HepG2 (cell line): ENCODE data around the gene LYSMD3. TPM values are rescaled to one million over a fixed set of nuclear protein-coding genes. Genes with fewer than 3 reads are reported as not detected.

Source experiments
- CC2D1A ChIP-seq: sonication (generic); formaldehyde crosslinking; IDR thresholded peaks from 2 replicates; pipeline ENCODE4 v1.8.1; 2023; ENCODE audit warnings: mild to moderate bottlenecking, missing genetic modification reagents
- CCAR2 ChIP-seq: fragments of 200-400 bp; formaldehyde crosslinking; optimal IDR thresholded peaks from 2 replicates; pipeline ENCODE3; 2018; ENCODE audit warnings: low read depth, mild to moderate bottlenecking, low read length, moderate library complexity
- DR1 ChIP-seq: sonication (generic); formaldehyde crosslinking; IDR thresholded peaks from 2 replicates; pipeline ENCODE4 v1.8.0; 2021; ENCODE audit warnings: mild to moderate bottlenecking, missing genetic modification reagents, inconsistent platforms
- ESRRA ChIP-seq: sonication (generic); formaldehyde crosslinking; IDR thresholded peaks from 2 replicates; pipeline ENCODE4 v1.5.1; 2020; ENCODE audit warnings: mild to moderate bottlenecking, low read depth, missing genetic modification reagents
- GZF1 ChIP-seq: sonication (generic); formaldehyde crosslinking; IDR thresholded peaks from 2 replicates; pipeline ENCODE4 v1.5.1; 2020; ENCODE audit warnings: mild to moderate bottlenecking, missing genetic modification reagents
- MATR3 ChIP-seq: sonication (generic); formaldehyde crosslinking; IDR thresholded peaks from 2 replicates; pipeline ENCODE4 v1.4.0; 2020; ENCODE audit warnings: missing genetic modification reagents
- MIXL1 ChIP-seq: IDR thresholded peaks from 2 replicates; pipeline ENCODE4 v1.6.1; 2016
- NCOA1 ChIP-seq: sonication (generic); formaldehyde crosslinking; IDR thresholded peaks from 2 replicates; pipeline ENCODE4 v1.9.0; 2021; ENCODE audit warnings: missing genetic modification reagents
- NFE2 ChIP-seq: sonication (generic); formaldehyde crosslinking; IDR thresholded peaks from 2 replicates; pipeline ENCODE4 v1.4.0; 2020; ENCODE audit warnings: missing genetic modification reagents
- RFX5 ChIP-seq: IDR thresholded peaks from 2 replicates; pipeline ENCODE4 v1.6.1; 2011; ENCODE audit warnings: low read depth, low read length, improper control_type of control experiment
- SMYD3 ChIP-seq: sonication (generic); formaldehyde crosslinking; IDR thresholded peaks from 2 replicates; pipeline ENCODE4 v1.8.1; 2023; ENCODE audit warnings: mild to moderate bottlenecking, missing genetic modification reagents
- TBX2 ChIP-seq: sonication (generic); formaldehyde crosslinking; IDR thresholded peaks from 2 replicates; pipeline ENCODE4 v1.5.0; 2020; ENCODE audit warnings: missing genetic modification reagents, mild to moderate bottlenecking, borderline replicate concordance
- TOPORS ChIP-seq: sonication (generic); formaldehyde crosslinking; IDR thresholded peaks from 2 replicates; pipeline ENCODE4 v1.8.0; 2023; ENCODE audit warnings: mild to moderate bottlenecking, missing genetic modification reagents
- YEATS4 ChIP-seq: sonication (generic); formaldehyde crosslinking; IDR thresholded peaks from 2 replicates; pipeline ENCODE4 v1.4.0; 2020; ENCODE audit warnings: missing genetic modification reagents, borderline replicate concordance
- ZBTB20 ChIP-seq: sonication (generic); formaldehyde crosslinking; IDR thresholded peaks from 2 replicates; pipeline ENCODE4 v1.8.1; 2023; ENCODE audit warnings: missing genetic modification reagents, low read depth, mild to moderate bottlenecking, borderline replicate concordance
- ZFP1 ChIP-seq: IDR thresholded peaks from 2 replicates; pipeline ENCODE4 v1.6.1; 2016
- polyA plus RNA-seq, 8 experiments: library from polyadenylated mRNA; depleted of rRNA in 3 of 8; stranded (reverse) in 7 of 8; unstranded in 1 of 8; fragments of >200 nt; fragmentation: Illumina TruSeq in 4 of 8; extraction: Trizol in 4 of 8; gene quantifications; 2 replicates each; pipeline versions ENCODE4 v1.2.1 to v1.2.3, GENCODE V29; 2011 to 2016; ENCODE audit warnings: low read depth in 4 of 8, missing spikeins in 1 of 8, mixed read lengths in 1 of 8; ENCODE audit not compliant: insufficient read depth in 1 of 8
- total RNA-seq, 5 experiments: library from RNA; depleted of rRNA; stranded (reverse); fragments of >200 nt; fragmentation: Illumina TruSeq; extraction: Trizol; gene quantifications; 2 replicates each; pipeline ENCODE4 v1.2.3, GENCODE V29; 2016; ENCODE audit warnings: low read depth in 1 of 5
- TF ChIP-seq, protein P1 (sequence below): sonication (generic); formaldehyde crosslinking; IDR thresholded peaks from 2 replicates; pipeline ENCODE4 v1.8.0; 2022; ENCODE audit warnings: missing genetic modification reagents, low read depth, mild to moderate bottlenecking, borderline replicate concordance
- TF ChIP-seq, protein P2 (sequence below): sonication (generic); formaldehyde crosslinking; IDR thresholded peaks from 2 replicates; pipeline ENCODE4 v1.4.0; 2020; ENCODE audit warnings: mild to moderate bottlenecking, missing genetic modification reagents
- TF ChIP-seq, protein P3 (sequence below): sonication (generic); formaldehyde crosslinking; IDR thresholded peaks from 2 replicates; pipeline ENCODE4 v1.8.1; 2023; ENCODE audit warnings: missing genetic modification reagents, inconsistent platforms, borderline replicate concordance
- TF ChIP-seq, protein P4 (sequence below): sonication (generic); formaldehyde crosslinking; IDR thresholded peaks from 2 replicates; pipeline ENCODE4 v1.8.0; 2022; ENCODE audit warnings: mild to moderate bottlenecking, missing genetic modification reagents, moderate library complexity
- TF ChIP-seq, protein P5 (sequence below): sonication (generic); formaldehyde crosslinking; IDR thresholded peaks from 2 replicates; pipeline ENCODE4 v1.4.0; 2020; ENCODE audit warnings: missing genetic modification reagents
- TF ChIP-seq, protein P6 (sequence below): sonication (generic); formaldehyde crosslinking; IDR thresholded peaks from 2 replicates; pipeline ENCODE4 v1.4.0; 2020; ENCODE audit warnings: low read depth, mild to moderate bottlenecking, missing genetic modification reagents
- TF ChIP-seq, protein P7 (sequence below): sonication (generic); formaldehyde crosslinking; IDR thresholded peaks from 2 replicates; pipeline ENCODE4 v1.4.0; 2020; ENCODE audit warnings: mild to moderate bottlenecking, missing genetic modification reagents

The LYSMD3 gene
- total and polyA plus RNA-seq, 2 of the 13 experiments (the other 11 are each of a cell fraction or from before 2014, with no cell fraction given): 9.1 to 13.8 TPM

DNA sequence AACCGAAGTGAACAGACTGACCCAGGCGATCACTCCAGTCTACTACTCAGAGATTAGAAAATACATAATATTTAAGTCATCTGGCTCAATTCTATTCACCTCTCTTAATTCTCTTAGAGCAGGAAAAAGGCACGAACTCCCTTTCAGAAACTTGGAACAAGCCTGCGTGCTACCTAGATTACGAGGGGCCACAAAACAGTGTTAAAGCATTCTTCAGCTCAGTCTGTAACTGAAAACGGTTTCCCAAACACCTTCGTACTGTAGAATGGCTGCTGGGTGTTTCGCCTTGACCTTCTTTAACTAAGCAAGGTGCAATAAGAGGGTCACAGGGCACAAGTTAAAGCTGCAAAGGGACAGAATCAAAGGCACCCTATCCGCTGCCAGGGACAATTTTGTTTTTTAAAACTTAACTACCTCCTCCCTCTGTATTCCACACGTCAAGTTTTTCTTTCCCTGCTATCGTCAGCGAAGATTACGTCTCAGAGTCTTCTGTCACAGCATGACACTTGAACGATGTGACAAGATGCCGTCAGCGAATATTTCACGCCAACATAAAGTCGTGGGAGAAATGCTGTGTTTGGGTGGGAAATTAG, 687 bp downstream of the LYSMD3 start (continued):
- TF ChIP-seq, protein P1, sequence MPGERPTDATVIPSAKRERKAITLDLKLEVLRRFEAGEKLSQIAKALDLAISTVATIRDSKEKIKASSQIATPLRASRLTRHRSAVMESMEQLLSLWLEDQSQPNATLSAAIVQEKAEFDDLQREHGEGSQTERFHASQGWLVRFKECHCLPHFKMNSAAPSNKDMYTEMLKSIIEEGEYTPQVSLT (CRISPR knock-in tag): no peak
- TF ChIP-seq CCAR2 (no peak), TBX2 (no peak), ZFP1 (CRISPR knock-in tag) (no peak), CC2D1A (CRISPR knock-in tag) (no peak), DR1 (CRISPR knock-in tag) (no peak), TOPORS (CRISPR knock-in tag) (peak; percentile 49; the same call in 1 of the 2 replicates), GZF1 (no peak), RFX5 (no peak), YEATS4 (CRISPR knock-in tag) (no peak), ZBTB20 (CRISPR knock-in tag) (no peak), MATR3 (no peak), NCOA1 (CRISPR knock-in tag) (no peak), ESRRA (no peak), SMYD3 (CRISPR knock-in tag) (peak; percentile 15; the same call in 1 of the 2 replicates), NFE2 (no peak), MIXL1 (CRISPR knock-in tag) (no peak)
- TF ChIP-seq, protein P2, sequence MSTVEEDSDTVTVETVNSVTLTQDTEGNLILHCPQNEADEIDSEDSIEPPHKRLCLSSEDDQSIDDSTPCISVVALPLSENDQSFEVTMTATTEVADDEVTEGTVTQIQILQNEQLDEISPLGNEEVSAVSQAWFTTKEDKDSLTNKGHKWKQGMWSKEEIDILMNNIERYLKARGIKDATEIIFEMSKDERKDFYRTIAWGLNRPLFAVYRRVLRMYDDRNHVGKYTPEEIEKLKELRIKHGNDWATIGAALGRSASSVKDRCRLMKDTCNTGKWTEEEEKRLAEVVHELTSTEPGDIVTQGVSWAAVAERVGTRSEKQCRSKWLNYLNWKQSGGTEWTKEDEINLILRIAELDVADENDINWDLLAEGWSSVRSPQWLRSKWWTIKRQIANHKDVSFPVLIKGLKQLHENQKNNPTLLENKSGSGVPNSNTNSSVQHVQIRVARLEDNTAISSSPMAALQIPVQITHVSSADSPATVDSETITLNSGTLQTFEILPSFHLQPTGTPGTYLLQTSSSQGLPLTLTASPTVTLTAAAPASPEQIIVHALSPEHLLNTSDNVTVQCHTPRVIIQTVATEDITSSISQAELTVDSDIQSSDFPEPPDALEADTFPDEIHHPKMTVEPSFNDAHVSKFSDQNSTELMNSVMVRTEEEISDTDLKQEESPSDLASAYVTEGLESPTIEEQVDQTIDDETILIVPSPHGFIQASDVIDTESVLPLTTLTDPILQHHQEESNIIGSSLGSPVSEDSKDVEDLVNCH: peak; percentile 9; the same call in 1 of the 2 replicates
- TF ChIP-seq, protein P3, sequence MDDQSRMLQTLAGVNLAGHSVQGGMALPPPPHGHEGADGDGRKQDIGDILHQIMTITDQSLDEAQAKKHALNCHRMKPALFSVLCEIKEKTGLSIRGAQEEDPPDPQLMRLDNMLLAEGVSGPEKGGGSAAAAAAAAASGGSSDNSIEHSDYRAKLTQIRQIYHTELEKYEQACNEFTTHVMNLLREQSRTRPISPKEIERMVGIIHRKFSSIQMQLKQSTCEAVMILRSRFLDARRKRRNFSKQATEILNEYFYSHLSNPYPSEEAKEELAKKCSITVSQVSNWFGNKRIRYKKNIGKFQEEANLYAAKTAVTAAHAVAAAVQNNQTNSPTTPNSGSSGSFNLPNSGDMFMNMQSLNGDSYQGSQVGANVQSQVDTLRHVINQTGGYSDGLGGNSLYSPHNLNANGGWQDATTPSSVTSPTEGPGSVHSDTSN (CRISPR knock-in tag): no peak
- TF ChIP-seq, protein P4, sequence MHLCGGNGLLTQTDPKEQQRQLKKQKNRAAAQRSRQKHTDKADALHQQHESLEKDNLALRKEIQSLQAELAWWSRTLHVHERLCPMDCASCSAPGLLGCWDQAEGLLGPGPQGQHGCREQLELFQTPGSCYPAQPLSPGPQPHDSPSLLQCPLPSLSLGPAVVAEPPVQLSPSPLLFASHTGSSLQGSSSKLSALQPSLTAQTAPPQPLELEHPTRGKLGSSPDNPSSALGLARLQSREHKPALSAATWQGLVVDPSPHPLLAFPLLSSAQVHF (CRISPR knock-in tag): peak; percentile 21; the same call in 1 of the 2 replicates
- TF ChIP-seq, protein P5, sequence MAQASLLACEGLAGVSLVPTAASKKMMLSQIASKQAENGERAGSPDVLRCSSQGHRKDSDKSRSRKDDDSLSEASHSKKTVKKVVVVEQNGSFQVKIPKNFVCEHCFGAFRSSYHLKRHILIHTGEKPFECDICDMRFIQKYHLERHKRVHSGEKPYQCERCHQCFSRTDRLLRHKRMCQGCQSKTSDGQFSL: no peak
- TF ChIP-seq, protein P6, sequence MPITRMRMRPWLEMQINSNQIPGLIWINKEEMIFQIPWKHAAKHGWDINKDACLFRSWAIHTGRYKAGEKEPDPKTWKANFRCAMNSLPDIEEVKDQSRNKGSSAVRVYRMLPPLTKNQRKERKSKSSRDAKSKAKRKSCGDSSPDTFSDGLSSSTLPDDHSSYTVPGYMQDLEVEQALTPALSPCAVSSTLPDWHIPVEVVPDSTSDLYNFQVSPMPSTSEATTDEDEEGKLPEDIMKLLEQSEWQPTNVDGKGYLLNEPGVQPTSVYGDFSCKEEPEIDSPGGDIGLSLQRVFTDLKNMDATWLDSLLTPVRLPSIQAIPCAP (CRISPR knock-in tag): no peak
- TF ChIP-seq, protein P7, sequence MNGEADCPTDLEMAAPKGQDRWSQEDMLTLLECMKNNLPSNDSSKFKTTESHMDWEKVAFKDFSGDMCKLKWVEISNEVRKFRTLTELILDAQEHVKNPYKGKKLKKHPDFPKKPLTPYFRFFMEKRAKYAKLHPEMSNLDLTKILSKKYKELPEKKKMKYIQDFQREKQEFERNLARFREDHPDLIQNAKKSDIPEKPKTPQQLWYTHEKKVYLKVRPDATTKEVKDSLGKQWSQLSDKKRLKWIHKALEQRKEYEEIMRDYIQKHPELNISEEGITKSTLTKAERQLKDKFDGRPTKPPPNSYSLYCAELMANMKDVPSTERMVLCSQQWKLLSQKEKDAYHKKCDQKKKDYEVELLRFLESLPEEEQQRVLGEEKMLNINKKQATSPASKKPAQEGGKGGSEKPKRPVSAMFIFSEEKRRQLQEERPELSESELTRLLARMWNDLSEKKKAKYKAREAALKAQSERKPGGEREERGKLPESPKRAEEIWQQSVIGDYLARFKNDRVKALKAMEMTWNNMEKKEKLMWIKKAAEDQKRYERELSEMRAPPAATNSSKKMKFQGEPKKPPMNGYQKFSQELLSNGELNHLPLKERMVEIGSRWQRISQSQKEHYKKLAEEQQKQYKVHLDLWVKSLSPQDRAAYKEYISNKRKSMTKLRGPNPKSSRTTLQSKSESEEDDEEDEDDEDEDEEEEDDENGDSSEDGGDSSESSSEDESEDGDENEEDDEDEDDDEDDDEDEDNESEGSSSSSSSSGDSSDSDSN (CRISPR knock-in tag): no peak
